NCI-H187 (cell line): ENCODE data around the gene AIF1.

Experiments
- DNase-seq, 2 experiments: peaks; one replicate each; lab custom pipeline; 2025; lab: John Stamatoyannopoulos, UW

Gene AIF1

GRCh38 chr6:31642798-31643570, 27.9 kb downstream of the AIF1 start:
- no peak for DNase-seq

- no peak for DNase-seq
Measured at GRCh38 chr6:31643818-31644454, 28.9 kb downstream of the AIF1 start.

DNA sequence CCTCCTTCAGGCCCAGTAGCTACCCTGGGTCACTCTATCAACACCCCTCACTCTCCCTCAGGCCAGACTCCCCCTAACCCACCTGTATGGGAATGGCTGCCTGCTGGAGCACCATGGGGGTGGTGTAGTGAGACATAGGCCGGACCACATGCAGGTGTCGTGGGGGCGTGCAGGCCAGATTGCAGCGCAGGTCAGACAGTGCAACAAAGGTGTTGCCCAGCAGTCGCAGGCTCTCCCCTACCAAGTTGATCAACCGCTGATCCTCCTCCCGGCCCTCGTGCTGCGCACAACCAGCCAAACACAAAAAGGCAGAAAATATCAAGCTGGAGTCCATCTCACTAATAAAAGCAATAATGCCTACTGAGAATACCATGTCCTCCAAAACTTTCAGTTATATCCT, 30.3 kb downstream of the AIF1 start:
- no peak for DNase-seq

DNA sequence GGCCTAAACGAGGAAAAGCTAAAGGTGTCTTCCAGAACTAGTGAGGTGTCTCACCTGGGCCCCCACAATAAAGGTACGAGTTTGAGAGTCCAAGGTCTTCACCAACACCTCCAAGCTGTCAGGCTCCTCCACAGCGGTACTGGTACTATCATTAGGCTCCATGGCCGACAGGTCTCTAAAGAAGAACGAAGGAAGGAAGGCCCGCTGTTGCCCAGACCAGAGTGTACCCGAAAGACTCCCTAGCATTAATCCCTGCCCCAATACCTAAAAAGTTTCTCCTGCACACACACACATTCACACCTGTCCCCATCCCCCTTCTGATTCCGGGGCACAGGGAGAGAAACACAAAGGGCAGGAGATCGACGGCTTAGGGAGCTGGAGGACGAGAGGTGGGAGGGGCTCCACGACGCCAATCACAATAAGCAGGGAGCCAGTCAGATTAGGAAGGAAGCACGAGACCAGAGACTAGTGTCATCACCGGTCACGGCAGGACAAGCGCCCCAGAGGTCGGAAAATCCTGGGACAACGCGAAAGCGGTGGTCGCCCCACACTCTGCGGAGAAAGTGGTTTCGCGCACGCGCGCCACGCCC, 36.7 kb downstream of the AIF1 start:
- no peak for DNase-seq

- peak in 1 of 2 experiments; percentile 90 for DNase-seq
Measured at GRCh38 chr6:31652925-31653724, 38.1 kb downstream of the AIF1 start.

DNA sequence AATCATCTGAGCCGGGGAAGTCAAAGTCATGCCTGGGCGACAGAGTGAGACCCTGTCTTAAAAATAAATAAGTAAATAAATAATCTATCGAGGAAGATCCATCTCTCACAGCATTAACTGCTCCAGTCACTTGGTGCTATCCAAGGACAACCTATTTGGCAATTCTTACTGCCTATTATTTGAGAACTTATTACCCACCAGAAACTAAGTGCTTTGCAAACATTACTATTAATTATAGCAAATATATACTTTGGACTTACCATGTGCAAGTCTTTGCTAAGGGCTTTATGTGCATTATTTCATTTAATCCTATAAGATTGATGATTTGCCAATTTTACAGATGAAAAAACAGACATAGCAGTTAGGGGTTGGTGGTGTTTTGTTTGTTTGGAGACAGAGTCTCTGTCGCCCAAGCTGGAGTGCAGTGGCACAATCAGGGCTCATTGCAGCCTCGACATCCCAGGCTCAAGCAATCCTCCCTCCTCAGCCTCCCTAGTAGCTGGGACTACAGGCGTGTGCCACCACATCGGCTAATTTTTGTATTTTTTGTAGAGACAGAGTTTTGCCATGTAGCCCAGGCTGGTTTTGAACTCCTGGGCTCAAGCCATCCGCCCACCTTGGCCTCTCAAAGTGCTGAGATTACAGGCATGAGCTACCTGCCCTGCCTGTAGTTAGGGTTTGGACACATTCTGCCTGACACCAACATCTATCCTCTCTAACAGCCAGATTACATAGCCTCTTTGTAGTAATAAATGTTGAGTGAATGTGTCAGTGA, 39.7 kb downstream of the AIF1 start:
- DNase-seq = no peak

GRCh38 chr6:31655349-31656237, 40.6 kb downstream of the AIF1 start, which contains the start of gene APOM:
APOM (plus strand) TSS chr6:31655894; CDS start chr6:31655967, 73 bp downstream.
- DNase-seq = no peak

DNA sequence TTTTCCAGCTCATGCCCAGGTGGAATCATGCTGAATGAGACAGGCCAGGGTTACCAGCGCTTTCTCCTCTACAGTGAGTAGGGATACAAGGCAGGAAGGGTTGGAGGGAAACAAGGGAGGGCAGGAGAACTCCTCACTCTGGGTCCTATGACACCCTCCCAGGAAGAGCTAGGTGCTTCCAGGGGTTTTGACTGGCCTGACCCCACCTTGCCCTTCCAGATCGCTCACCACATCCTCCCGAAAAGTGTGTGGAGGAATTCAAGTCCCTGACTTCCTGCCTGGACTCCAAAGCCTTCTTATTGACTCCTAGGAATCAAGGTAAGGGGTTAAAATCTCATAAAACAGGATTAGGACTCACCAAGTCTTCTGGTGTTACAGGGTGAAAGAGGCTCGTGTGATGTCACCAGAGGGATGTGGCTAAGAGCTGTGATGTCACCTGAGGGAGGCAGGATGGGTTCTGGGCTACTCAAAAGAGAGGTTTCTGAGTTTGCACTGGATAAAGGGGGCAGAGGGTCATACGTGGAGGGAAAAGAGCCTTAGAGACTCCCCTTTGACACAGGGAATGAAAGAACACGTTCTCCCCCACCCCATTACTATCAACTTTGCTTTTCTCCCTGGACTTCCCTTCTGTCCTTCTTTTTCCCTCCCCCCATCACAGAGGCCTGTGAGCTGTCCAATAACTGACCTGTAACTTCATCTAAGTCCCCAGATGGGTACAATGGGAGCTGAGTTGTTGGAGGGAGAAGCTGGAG, 42.5 kb downstream of the AIF1 start:
- DNase-seq = no peak

GRCh38 chr6:31658158-31658688, 43.2 kb downstream of the AIF1 start:
- DNase-seq = no peak

DNA sequence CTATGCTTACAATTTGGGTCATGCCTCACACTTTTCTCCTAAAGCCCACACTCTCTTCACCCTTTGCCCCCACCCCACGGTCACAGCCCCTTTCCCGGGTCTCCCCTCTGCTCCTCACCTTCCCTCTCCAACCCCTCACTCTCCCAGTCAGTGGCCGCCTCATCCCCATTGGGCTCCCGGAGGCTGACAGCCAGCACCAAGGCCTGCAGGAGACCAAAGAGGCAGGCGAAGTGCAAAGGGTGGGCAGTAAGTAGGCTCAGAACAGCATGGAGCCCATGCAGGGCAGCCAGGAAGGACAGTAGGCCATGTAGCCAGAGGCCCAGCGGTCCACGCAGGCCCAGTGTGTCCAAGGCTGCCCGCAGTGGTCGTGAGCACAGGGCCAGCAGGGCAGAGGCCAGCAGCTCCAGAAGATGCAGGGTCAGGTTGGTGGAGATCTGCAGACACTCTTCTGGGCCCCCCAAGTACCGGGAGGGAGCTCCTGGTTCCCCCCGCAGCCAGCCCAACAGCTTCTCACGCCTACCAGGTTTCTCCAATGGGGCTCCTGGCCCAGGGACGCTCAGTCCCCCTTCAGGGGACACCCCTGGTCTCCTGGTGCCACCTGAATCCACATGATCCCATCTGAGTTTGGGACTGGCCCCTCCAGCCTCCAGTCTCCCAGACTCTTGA, 44.1 kb downstream of the AIF1 start:
- DNase-seq = no peak

GRCh38 chr6:31659649-31660380, 44.8 kb downstream of the AIF1 start:
- no peak for DNase-seq

- peak; percentile 43 to 76 for DNase-seq
Measured at GRCh38 chr6:31660381-31661261, 45.6 kb downstream of the AIF1 start, which contains the start of gene C6orf47. C6orf47 (minus strand) TSS chr6:31660778; CDS start chr6:31659947, 831 bp downstream.

DNA sequence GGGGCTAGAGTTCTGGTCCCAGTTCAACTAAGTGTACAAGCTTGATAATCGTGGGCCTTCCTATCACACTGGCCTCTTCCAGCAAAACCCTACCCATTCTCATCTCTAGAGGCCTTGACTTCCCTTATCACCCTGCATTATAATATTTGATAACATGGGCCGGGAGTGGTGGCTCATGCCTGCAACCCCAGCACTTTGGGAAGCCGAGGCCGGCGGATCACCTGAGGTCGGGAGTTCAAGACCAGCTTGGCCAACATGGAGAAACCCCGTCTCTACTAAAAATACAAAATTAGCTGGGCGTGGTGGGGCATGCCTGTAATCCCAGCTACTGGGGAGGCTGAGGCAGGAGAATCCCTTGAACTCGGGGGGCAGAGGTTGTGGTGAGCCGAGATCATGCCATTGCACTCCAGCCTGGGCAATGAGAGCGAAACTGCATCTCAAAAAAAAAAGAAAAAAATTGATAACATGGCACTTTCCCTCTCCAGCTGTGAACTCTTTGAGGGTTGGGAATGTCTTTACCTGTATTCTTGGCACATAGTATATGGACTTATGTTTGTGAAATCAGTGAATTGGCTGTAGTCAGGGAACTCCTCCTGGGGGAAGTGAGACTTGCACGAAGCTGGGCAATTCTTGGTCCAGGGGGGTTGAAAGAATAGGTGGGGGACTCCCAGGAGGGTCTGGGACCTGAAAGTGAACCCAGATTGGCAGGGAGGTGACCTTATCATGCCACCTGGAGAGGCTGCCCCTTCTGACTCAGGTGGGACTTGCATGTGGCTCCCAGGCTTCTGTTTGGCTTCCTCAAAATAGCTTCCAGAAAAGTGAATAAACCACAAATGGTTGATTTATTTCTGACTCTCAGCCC, 46.5 kb downstream of the AIF1 start:
- DNase-seq = no peak

DNA sequence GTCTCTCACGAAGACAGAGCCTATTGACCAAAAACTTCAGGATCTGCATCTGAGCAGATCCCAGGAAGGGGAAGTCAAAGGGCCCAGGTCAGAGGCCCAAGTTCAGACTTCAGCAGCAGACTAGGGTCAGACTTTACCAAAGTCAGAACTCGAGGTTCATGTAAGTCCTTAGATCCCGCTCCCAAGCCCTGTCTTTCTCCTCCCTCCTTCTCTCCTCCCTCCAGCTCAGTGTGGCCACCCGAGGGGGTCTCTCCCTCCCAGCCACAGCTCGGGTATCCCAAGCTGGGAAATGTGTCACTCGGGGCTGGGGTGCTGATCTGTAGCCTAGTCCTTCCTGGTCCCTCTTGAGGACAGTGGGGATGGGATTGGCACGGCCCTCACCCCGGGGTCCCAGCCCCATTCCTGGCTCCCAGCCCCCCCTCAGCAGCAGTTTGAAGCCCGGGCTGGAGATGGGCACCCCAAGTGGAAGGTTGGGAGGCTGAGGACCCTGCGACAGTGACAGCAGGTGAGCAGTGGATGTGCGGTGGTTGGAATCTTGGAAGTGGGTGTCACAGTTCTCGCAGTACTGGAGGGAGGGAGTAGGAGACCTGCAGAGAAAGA, 47.2 kb downstream of the AIF1 start:
- no peak for DNase-seq

- no peak for DNase-seq
Measured at GRCh38 chr6:31663126-31663960, 48.3 kb downstream of the AIF1 start.
